DND-41 (cell line): Measurements from ENCODE around the gene TXNRD1.

Source experiments
- ATAC-seq: fragments of 200-7000 bp; cut with Tn5 transposase; 3 replicates; pipeline ENCODE4 v1.9.1; 2021; ENCODE audit warnings: low read depth; ENCODE audit not compliant: insufficient read depth
- DNase-seq: peaks from one replicate; pipeline ENCODE4 v3.0.0-alpha.2; 2020
- H2AFZ ChIP-seq: 2 replicates; pipeline ENCODE4 v1.6.0; 2012; ENCODE audit warnings: low read depth, low read length
- H3K27ac ChIP-seq: 2 replicates; pipeline ENCODE4 v1.5.1; 2012; ENCODE audit warnings: low read length, inconsistent platforms
- H3K27me3 ChIP-seq: fragments of 200-600 bp; sonication (generic); 2 replicates; pipeline ENCODE4 v1.6.0; 2012; ENCODE audit warnings: low read length, mild to moderate bottlenecking, inconsistent platforms; ENCODE audit not compliant: insufficient read depth, poor library complexity
- H3K36me3 ChIP-seq: 2 replicates; pipeline ENCODE4 v1.5.1; 2012; ENCODE audit warnings: low read length, inconsistent platforms; ENCODE audit not compliant: insufficient read depth
- H3K4me1 ChIP-seq: 2 replicates; pipeline ENCODE4 v1.5.1; 2012; ENCODE audit warnings: mild to moderate bottlenecking, low read length; ENCODE audit not compliant: insufficient read depth
- H3K4me2 ChIP-seq: 2 replicates; pipeline ENCODE4 v1.6.0; 2012; ENCODE audit warnings: mild to moderate bottlenecking, moderate library complexity, low read length, inconsistent platforms; ENCODE audit not compliant: insufficient read depth
- H3K4me3 ChIP-seq, 2 experiments: fragments of 200-600 bp in 1 of 2; shearing (Covaris generic) in 1 of 2; 2 replicates each; pipeline ENCODE4 v1.5.1; 2012 to 2016; ENCODE audit warnings: inconsistent platforms in 2 of 2, low read length in 2 of 2, mild to moderate bottlenecking in 2 of 2, low read depth in 1 of 2, moderate library complexity in 1 of 2
- H3K79me2 ChIP-seq: 2 replicates; pipeline ENCODE4 v1.6.0; 2012; ENCODE audit warnings: low read length, inconsistent platforms; ENCODE audit not compliant: insufficient read depth
- H3K9ac ChIP-seq: 2 replicates; pipeline ENCODE4 v1.6.0; 2012; ENCODE audit warnings: low read depth, mild to moderate bottlenecking, inconsistent platforms, low read length, moderate library complexity
- H3K9me3 ChIP-seq: 2 replicates; pipeline ENCODE4 v1.5.1; 2012; ENCODE audit warnings: low read length, moderate library complexity, mild to moderate bottlenecking, inconsistent platforms; ENCODE audit not compliant: insufficient read depth, severe bottlenecking
- H4K20me1 ChIP-seq: 2 replicates; pipeline ENCODE4 v1.6.0; 2012; ENCODE audit warnings: low read length; ENCODE audit not compliant: insufficient read depth
- CTCF ChIP-seq: IDR thresholded peaks from 2 replicates; pipeline ENCODE4 v1.5.1; 2012; ENCODE audit warnings: borderline replicate concordance, low read length, moderate library complexity, mild to moderate bottlenecking; ENCODE audit not compliant: poor library complexity, severe bottlenecking; ENCODE audit errors: extremely low read depth
- EZH2 ChIP-seq: IDR thresholded peaks from 3 replicates; pipeline ENCODE4 v1.6.1; 2012; ENCODE audit warnings: borderline replicate concordance, low read depth, mild to moderate bottlenecking, moderate library complexity, low read length, inconsistent platforms; ENCODE audit not compliant: severe bottlenecking

The TXNRD1 gene

DNA sequence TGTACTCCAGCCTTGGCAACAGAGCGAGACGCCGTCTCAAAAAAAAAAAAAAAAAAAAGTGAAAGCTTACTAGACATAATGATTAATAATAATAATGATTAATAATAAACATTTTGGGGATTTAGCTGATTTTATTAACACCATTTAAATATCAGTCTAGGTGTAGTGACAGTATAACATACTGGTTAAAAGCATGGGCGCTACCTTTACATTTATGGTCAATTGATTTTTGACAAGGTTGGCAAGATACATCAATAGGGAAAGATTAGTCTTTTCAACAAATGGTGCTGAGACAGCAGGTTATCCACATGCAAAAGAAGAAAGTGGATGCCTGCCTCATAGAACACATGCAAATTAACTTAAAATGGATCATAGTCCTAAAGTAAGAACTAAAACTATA, 34.3 kb downstream of the TXNRD1 start:
- Histone ChIP-seq H3K27me3 (no peaks in the 10 kb centered on the region), H3K4me2 (no peak overlapping the region), H3K27ac (no peak overlapping the region), H3K36me3 (no peaks in the 10 kb centered on the region), H3K4me3 (no peak overlapping the region), H2AFZ (no peak overlapping the region), H4K20me1 (no peaks in the 10 kb centered on the region), H3K4me1 (no peaks in the 10 kb centered on the region), H3K79me2 (no peaks in the 10 kb centered on the region), H3K9me3 (no peaks in the 10 kb centered on the region), H3K9ac (no peak overlapping the region)
- no peak for TF ChIP-seq EZH2
- no peak for TF ChIP-seq CTCF
- DNase-seq, result no peak
- ATAC-seq, result no peak

DNA sequence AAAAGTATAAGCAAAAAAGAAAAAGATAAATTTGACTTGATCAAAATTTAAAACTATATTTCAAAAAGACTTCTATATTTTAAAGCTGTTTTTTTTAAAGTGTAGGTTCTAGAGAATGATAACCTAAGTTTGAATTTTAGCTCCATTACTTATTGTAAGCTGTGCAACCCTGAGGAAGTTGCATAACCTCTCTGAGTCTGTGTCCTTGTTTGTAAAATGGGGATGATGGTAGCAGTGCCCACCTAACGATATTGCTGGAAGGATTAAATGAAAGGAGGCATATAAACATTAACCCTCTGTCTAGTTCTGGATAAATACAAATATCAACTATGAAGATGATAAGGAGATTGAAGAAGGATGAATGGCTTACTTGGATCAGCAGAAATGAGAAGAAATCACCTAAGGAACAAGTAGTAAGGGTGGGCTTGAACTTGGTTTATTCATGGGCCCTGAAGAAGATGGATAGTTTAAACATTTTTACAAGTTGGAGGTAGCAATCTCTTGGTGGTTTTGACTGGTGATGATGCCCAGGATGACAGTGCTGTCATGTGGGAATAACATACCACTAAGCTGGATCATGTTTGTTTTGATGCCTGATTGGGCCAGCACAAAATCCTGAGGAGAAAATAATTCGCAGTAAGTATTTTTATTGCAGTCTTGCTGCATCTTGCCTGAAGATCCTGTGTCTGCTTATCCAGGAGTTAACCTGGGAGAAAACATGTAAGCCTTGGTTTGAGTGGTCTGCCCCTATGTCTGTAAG, 35.0 kb downstream of the TXNRD1 start:
- no peak overlapping the region for H3K9ac ChIP-seq
- H3K27ac ChIP-seq, result no peak overlapping the region
- H3K9me3 ChIP-seq, result no peaks in the 10 kb centered on the region
- H2AFZ ChIP-seq, result no peak overlapping the region
- no peaks in the 10 kb centered on the region for H3K36me3 ChIP-seq
- no peak for DNase-seq
- no peak overlapping the region for H3K4me2 ChIP-seq
- TF ChIP-seq EZH2, result no peak
- TF ChIP-seq CTCF, result no peak
- H4K20me1 ChIP-seq, result no peaks in the 10 kb centered on the region
- no peaks in the 10 kb centered on the region for H3K27me3 ChIP-seq
- H3K4me3 ChIP-seq, result no peak overlapping the region
- no peaks in the 10 kb centered on the region for H3K4me1 ChIP-seq
- ATAC-seq, result no peak
- no peaks in the 10 kb centered on the region for H3K79me2 ChIP-seq

DNA sequence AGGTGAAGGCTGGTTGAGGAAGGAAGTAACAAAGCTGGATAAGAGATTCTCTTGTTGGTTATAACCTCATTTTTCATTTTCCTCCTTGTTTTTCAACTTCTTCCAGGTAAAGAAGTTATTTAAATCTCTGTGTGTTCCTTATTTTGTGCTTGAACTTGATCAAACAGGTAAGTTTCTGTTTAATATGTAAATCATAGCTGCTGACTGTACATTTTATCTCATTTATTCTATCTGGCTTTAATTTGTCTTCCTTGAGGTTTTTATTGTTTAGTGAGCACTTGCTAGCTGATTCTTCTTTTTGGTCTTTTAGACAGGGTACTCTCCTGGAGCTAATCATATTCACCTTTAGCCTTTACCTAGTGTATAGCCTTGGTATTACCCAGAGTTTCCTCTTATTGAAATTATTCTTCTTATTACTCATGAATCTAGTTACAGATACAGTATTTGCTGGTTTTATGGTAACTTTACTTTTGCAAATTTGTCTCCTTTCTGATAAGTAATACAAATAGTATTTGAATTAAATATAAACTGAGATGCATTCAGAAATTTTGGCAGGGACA, 42.4 kb downstream of the TXNRD1 start:
- DNase-seq (no peak), ATAC-seq (no peak)
- Histone ChIP-seq H3K4me3 (no peak overlapping the region), H2AFZ (no peak overlapping the region), H3K4me2 (no peak overlapping the region), H3K27ac (no peak overlapping the region), H3K9me3 (no peaks in the 10 kb centered on the region), H3K79me2 (no peaks in the 10 kb centered on the region), H3K4me1 (no peaks in the 10 kb centered on the region), H3K27me3 (no peaks in the 10 kb centered on the region), H3K36me3 (no peaks in the 10 kb centered on the region), H3K9ac (no peak overlapping the region), H4K20me1 (no peaks in the 10 kb centered on the region)
- TF ChIP-seq CTCF (no peak), EZH2 (no peak)
